COR-L47 (cell line): ENCODE measurements around the gene MRPS10.
"Not testable (repeated sequence)": the region's sequence is repeated elsewhere in the genome, so short reads cannot be mapped to it uniquely, and the experiment has no call there.

Experiments used
- DNase-seq: peaks from one replicate; lab custom pipeline; 2025; lab: John Stamatoyannopoulos, UW

The MRPS10 gene

GRCh38 chr6:42176981-42177380, 40.7 kb downstream of the MRPS10 start:
- DNase-seq: no peak

- no peak for DNase-seq
Measured at GRCh38 chr6:42175860-42176259, 41.8 kb downstream of the MRPS10 start.

GRCh38 chr6:42173101-42173500, 44.6 kb downstream of the MRPS10 start, which contains the start of gene GUCA1A:
GUCA1A (plus strand) TSS chr6:42173364; CDS start chr6:42173614, 250 bp downstream.
- DNase-seq: no peak

GRCh38 chr6:42171813-42172581, 45.7 kb downstream of the MRPS10 start:
- DNase-seq: no peak

GRCh38 chr6:42169780-42170179, 47.9 kb downstream of the MRPS10 start:
- not testable (repeated sequence) for DNase-seq

GRCh38 chr6:42168650-42169049, 49.0 kb downstream of the MRPS10 start:
- no peak for DNase-seq

GRCh38 chr6:42166444-42167141, 51.1 kb downstream of the MRPS10 start:
- DNase-seq: peak; percentile 73

- no peak for DNase-seq
Measured at GRCh38 chr6:42165016-42165415, 52.6 kb downstream of the MRPS10 start.

- DNase-seq: no peak
Measured at GRCh38 chr6:42163981-42164380, 53.7 kb downstream of the MRPS10 start.

GRCh38 chr6:42162812-42163211, 54.8 kb downstream of the MRPS10 start:
- no peak for DNase-seq

GRCh38 chr6:42162384-42162783, 55.3 kb downstream of the MRPS10 start:
- no peak for DNase-seq

GRCh38 chr6:42159431-42160024, 58.1 kb downstream of the MRPS10 start:
- DNase-seq: no peak

GRCh38 chr6:42158631-42159030, 59.0 kb downstream of the MRPS10 start:
- no peak for DNase-seq

- no peak for DNase-seq
Measured at GRCh38 chr6:42158011-42158410, 59.6 kb downstream of the MRPS10 start.
